GM12878 (cell line): ENCODE results near the gene SLU7. TPM values are rescaled to one million over a fixed set of nuclear protein-coding genes. Genes with fewer than 3 reads are reported as not detected.

Experiments
- ATAC-seq: fragments of 200-7000 bp; cut with Tn5 transposase; 3 replicates; pipeline ENCODE4 v1.9.1; 2020; ENCODE audit warnings: mild to moderate bottlenecking, moderate library complexity
- BruUV-seq: library from RNA; stranded (reverse); fragments of 400-500 nt; replicated peaks from 2 replicates; lab custom pipeline; 2021; lab: Mats Ljungman, UMichigan
- CTCF ChIA-PET: fragments of 300-600 bp; sonication (Branson Sonifier 250); formaldehyde crosslinking; extraction: SDS; loops from one replicate; lab custom pipeline; 2021; ENCODE audit warnings: inconsistent platforms; lab: Yijun Ruan, JAX
- POLR2A ChIA-PET: fragments of 350-600 bp; formaldehyde crosslinking; extraction: SDS; loops from one replicate; lab custom pipeline; 2021; ENCODE audit warnings: inconsistent platforms; lab: Charles Lee
- RAD21 ChIA-PET: fragments of 300-600 bp; sonication (Branson Sonifier 250); formaldehyde crosslinking; loops from one replicate; lab custom pipeline; 2023; ENCODE audit warnings: antibody characterized with exemption; ENCODE audit not compliant: unreplicated experiment; lab: Charles Lee
- SMC1A ChIA-PET: fragments of 300-600 bp; sonication (Branson Sonifier 250); formaldehyde crosslinking; loops from one replicate; lab custom pipeline; 2023; ENCODE audit not compliant: unreplicated experiment, uncharacterized antibody; lab: Charles Lee
- DNase-seq: peaks from one replicate; pipeline ENCODE4 v3.0.0-alpha.2; 2011; ENCODE audit warnings: low read depth, low spot score
- FAIRE-seq: peaks from 3 replicates; lab custom pipeline; 2011; peaks lifted over from hg19 to GRCh38; lab: Jason Lieb, UNC
- H2AFZ ChIP-seq: 2 replicates; pipeline ENCODE4 v1.6.0; 2011; ENCODE audit warnings: low read depth, low read length, control low read depth; ENCODE audit not compliant: control insufficient read depth
- H3K27ac ChIP-seq: 2 replicates; pipeline ENCODE4 v1.5.1; 2011; ENCODE audit warnings: control low read depth; ENCODE audit not compliant: control insufficient read depth, insufficient read depth
- H3K27me3 ChIP-seq, 2 experiments: replicated peaks in 1 of 2; 2 replicates each; pipeline versions ENCODE4 v1.6.0 to v1.6.1; 2011; ENCODE audit warnings: low read length in 1 of 2; ENCODE audit not compliant: control insufficient read depth in 2 of 2, insufficient read depth in 2 of 2
- H3K36me3 ChIP-seq, 2 experiments: 2 replicates each; pipeline ENCODE4 v1.5.1; 2011; ENCODE audit warnings: low read length in 1 of 2; ENCODE audit not compliant: control insufficient read depth in 2 of 2, insufficient read depth in 2 of 2
- H3K4me1 ChIP-seq: 2 replicates; pipeline ENCODE4 v1.6.1; 2011; ENCODE audit warnings: mild to moderate bottlenecking, low read length, moderate library complexity, mixed read lengths; ENCODE audit not compliant: control insufficient read depth, insufficient read depth
- H3K4me2 ChIP-seq: 2 replicates; pipeline ENCODE4 v1.6.0; 2011; ENCODE audit warnings: control low read depth; ENCODE audit not compliant: control insufficient read depth, insufficient read depth
- H3K4me3 ChIP-seq: fragments of 200-600 bp; sonication (generic); 2 replicates; pipeline ENCODE4 v1.5.1; 2016
- H3K79me2 ChIP-seq: 2 replicates; pipeline ENCODE4 v1.6.0; 2011; ENCODE audit warnings: low read length; ENCODE audit not compliant: control insufficient read depth, insufficient read depth
- H3K9ac ChIP-seq: 2 replicates; pipeline ENCODE4 v1.8.0; 2011; ENCODE audit warnings: low read length, control low read depth, mixed read lengths; ENCODE audit not compliant: control insufficient read depth, insufficient read depth
- H3K9me3 ChIP-seq: replicated peaks from 3 replicates; pipeline ENCODE4 v1.5.1; 2011; ENCODE audit warnings: mild to moderate bottlenecking, low read length; ENCODE audit not compliant: control insufficient read depth, insufficient read depth
- H4K20me1 ChIP-seq: 2 replicates; pipeline ENCODE4 v1.6.0; 2011; ENCODE audit not compliant: control insufficient read depth, insufficient read depth
- CHD4 ChIP-seq: fragments of 200-600 bp; sonication (generic); IDR thresholded peaks from 2 replicates; pipeline ENCODE4 v1.6.1; 2016; ENCODE audit warnings: mild to moderate bottlenecking
- FOXM1 ChIP-seq: IDR thresholded peaks from 2 replicates; pipeline ENCODE4 v1.6.1; 2012; ENCODE audit warnings: low read depth, mild to moderate bottlenecking, inconsistent platforms, low read length, moderate library complexity
- GABPA ChIP-seq: IDR thresholded peaks from 2 replicates; pipeline ENCODE4 v1.6.1; 2014; ENCODE audit warnings: antibody characterized with exemption, low read depth, mild to moderate bottlenecking, inconsistent platforms
- HDAC2 ChIP-seq: fragments of 200-600 bp; sonication (generic); IDR thresholded peaks from 2 replicates; pipeline ENCODE4 v1.6.1; 2017
- HDGF ChIP-seq: fragments of 450-650 bp; IDR thresholded peaks from 2 replicates; pipeline ENCODE4 v1.6.1; 2016; ENCODE audit warnings: antibody characterized with exemption
- MEF2A ChIP-seq: IDR thresholded peaks from 2 replicates; pipeline ENCODE4 v1.6.1; 2011; ENCODE audit warnings: low read depth, mild to moderate bottlenecking, low read length, moderate library complexity; ENCODE audit not compliant: insufficient read depth
- MEF2B ChIP-seq: fragments of 450-650 bp; IDR thresholded peaks from 2 replicates; pipeline ENCODE4 v1.6.1; 2018; ENCODE audit warnings: mild to moderate bottlenecking, moderate library complexity; ENCODE audit not compliant: partially characterized antibody, poor library complexity, severe bottlenecking
- RUNX3 ChIP-seq: IDR thresholded peaks from 2 replicates; pipeline ENCODE4 v1.6.1; 2012; ENCODE audit warnings: low read length, inconsistent platforms
- SP1 ChIP-seq: IDR thresholded peaks from one replicate; pipeline ENCODE4 v1.6.1; 2011; ENCODE audit warnings: low read depth, low read length
- WRNIP1 ChIP-seq: IDR thresholded peaks from 2 replicates; pipeline ENCODE4 v1.6.1; 2011; ENCODE audit warnings: low read depth, low read length, improper control_type of control experiment, borderline replicate concordance
- ZBTB11 ChIP-seq: fragments of 450-650 bp; formaldehyde crosslinking; IDR thresholded peaks from 2 replicates; pipeline ENCODE4 v1.5.0; 2022; ENCODE audit warnings: mild to moderate bottlenecking, missing genetic modification characterization
- WGBS: methylation state at CpG from one replicate; pipeline ENCODE4 v1.1.6; 2016; ENCODE audit warnings: low lambda C conversion rate; ENCODE audit not compliant: insufficient replicate concordance, insufficient coverage; ENCODE audit errors: missing lambda C conversion rate; 5-methylcytosine and 5-hydroxymethylcytosine counted together
- in situ Hi-C: fragments of 300-500 bp; cut with MboI; formaldehyde crosslinking; loops from 9 replicates; pipeline ENCODE4 v1.14.3; 2018; ENCODE audit warnings: mixed read lengths
- intact Hi-C: fragments of 100-400 bp; cut with micrococcal nuclease; formaldehyde crosslinking; loops from one replicate; pipeline ENCODE4 v1.14.2; 2022; ENCODE audit not compliant: unreplicated experiment
- polyA plus RNA-seq, 11 experiments: library from polyadenylated mRNA; depleted of rRNA in 4 of 11; unstranded in 6 of 11; stranded (reverse) in 5 of 11; fragments of >200 nt; fragmentation: Nextera tagmentation in 4 of 11; fragmentation: Illumina TruSeq in 1 of 11; extraction: Ambion mirVana in 4 of 11; extraction: Trizol in 1 of 11; gene quantifications; 1 replicate in 1 of 11; 2 replicates in 10 of 11; pipeline versions ENCODE4 v1.2.1 to v1.2.3, GENCODE V29; 2011 to 2016; ENCODE audit warnings: inconsistent platforms in 2 of 11, missing spikeins in 2 of 11, low read depth in 1 of 11
- total RNA-seq, 4 experiments: library from RNA; depleted of rRNA in 3 of 4; stranded (reverse); fragments of >200 nt in 3 of 4; fragmentation: Illumina TruSeq in 1 of 4; extraction: Trizol in 1 of 4; gene quantifications; 2 replicates each; pipeline versions ENCODE4 v1.2.1 to v1.2.3, GENCODE V29; 2013 to 2021

The SLU7 gene
- total and polyA plus RNA-seq, 10 of the 15 experiments (the other 5 are each of a cell fraction or from before 2014, with no cell fraction given) = 32.7 to 55.2 (median 46.6) TPM

GRCh38 chr5:160436017-160436416 is 17.1 kb upstream of the SLU7 start:
- POLR2A ChIA-PET = interaction anchor here (1.0 to 1.4 kb wide), 5 partner anchors 12 to 23 kb away, joined by 4 to 15 read pairs (median 5); partner anchors contain the start of genes PTTG1 and SLU7
- H4K20me1 ChIP-seq = no peaks in the 10 kb centered on the region
- no peak overlapping the region for H3K9ac ChIP-seq
- TF ChIP-seq RUNX3 = no peak
- no peak for TF ChIP-seq HDAC2
- no peak for TF ChIP-seq MEF2B
- no peak for TF ChIP-seq CHD4
- TF ChIP-seq WRNIP1 = no peak
- no peak for TF ChIP-seq MEF2A
- no peak for TF ChIP-seq FOXM1
- no peak for TF ChIP-seq GABPA
- TF ChIP-seq ZBTB11 = no peak
- TF ChIP-seq HDGF = no peak
- TF ChIP-seq SP1 = no peak
- SMC1A ChIA-PET = interaction anchor here (0.6 to 4.7 kb wide), 10 partner anchors 13 to 385 kb away, joined by 3 to 61 read pairs (median 4); partner anchors contain the start of genes PTTG1 and SLU7
- H3K4me2 ChIP-seq = no peak overlapping the region
- H3K4me3 ChIP-seq = no peak overlapping the region
- H3K9me3 ChIP-seq = no peaks in the 10 kb centered on the region
- in situ Hi-C loops (loop anchor here (5.0 to 10.0 kb wide), 3 partner anchors 41 to 1109 kb away; partner anchors contain the start of gene GABRB2), intact Hi-C loops (loop anchor here (5.0 to 10.0 kb wide), 5 partner anchors 209 to 1096 kb away; no protein-coding TSS in a partner anchor)
- H3K4me1 ChIP-seq = peaks cover 43% of the 10 kb centered on the region
- no peak for FAIRE-seq
- ATAC-seq = no peak
- peaks cover 28% of the 10 kb centered on the region for H3K79me2 ChIP-seq
- no peak overlapping the region for H3K27ac ChIP-seq
- 100% methylated on average over 4 of the region's 4 CpGs for WGBS
- no peaks in the 10 kb centered on the region for H3K36me3 ChIP-seq
- RAD21 ChIA-PET = interaction anchor here (0.7 to 3.5 kb wide), 9 partner anchors 9 to 72 kb away, joined by 3 to 32 read pairs (median 4); partner anchors contain the start of genes PTTG1 and SLU7
- BruUV-seq = no TSS peak
- no peak overlapping the region; the same call in 1 of the 2 replicates for H2AFZ ChIP-seq
- DNase-seq = no peak
- H3K27me3 ChIP-seq = no peaks in the 10 kb centered on the region
- CTCF ChIA-PET = interaction anchor here (1.0 to 2.4 kb wide), 4 partner anchors 11 to 71 kb away, joined by 3 to 10 read pairs (median 7); no protein-coding TSS in a partner anchor
